ENCODE measurements around the gene NEDD4L.

Gene NEDD4L

GRCh38 chr18:58292638-58293037, 248.6 kb downstream of the NEDD4L start:
- TF ChIP-seq FOXA1 (IDR thresholded peaks at IDR 0.05) (no peak), PKNOX1 (IDR thresholded peaks at IDR 0.05) (no peak), SP1 (IDR thresholded peaks at IDR 0.05) (no peak), NFRKB (IDR thresholded peaks at IDR 0.05) (no peak), TARDBP (IDR thresholded peaks at IDR 0.05) (no peak), CTBP1 (IDR thresholded peaks at IDR 0.05; ENCODE audit: borderline replicate concordance) (no peak), ELF4 (IDR thresholded peaks at IDR 0.05) (no peak)
- ChIA-PET CTCF (interaction anchor here (0.7 kb wide), 1 partner anchor 29 kb away, joined by 3 read pairs; no protein-coding TSS in a partner anchor), POLR2A (no interaction called here)
- no peak for DNase-seq (ENCODE audit: extremely low spot score)

GRCh38 chr18:58297198-58297597, 253.2 kb downstream of the NEDD4L start:
- DNase-seq (ENCODE audit: extremely low spot score): no peak
- ChIA-PET CTCF (no interaction called here), POLR2A (no interaction called here)

GRCh38 chr18:58298251-58299134, 254.5 kb downstream of the NEDD4L start:
- CTCF ChIA-PET: no interaction called here

More at GRCh38 chr18:58297198-58297597, 253.2 kb downstream of the NEDD4L start:
- TF ChIP-seq ARNT (IDR thresholded peaks at IDR 0.05) (no peak), ZNF384 (IDR thresholded peaks at IDR 0.05) (no peak)

GRCh38 chr18:58299135-58299473, 255.1 kb downstream of the NEDD4L start:
- TF ChIP-seq SP1 (IDR thresholded peaks at IDR 0.05) (no peak), BHLHE40 (IDR thresholded peaks at IDR 0.05; ENCODE audit: borderline replicate concordance) (no peak), CTBP1 (IDR thresholded peaks at IDR 0.05; ENCODE audit: borderline replicate concordance) (no peak), FOXK2 (IDR thresholded peaks at IDR 0.05) (no peak), TARDBP (IDR thresholded peaks at IDR 0.05) (no peak), ARNT (IDR thresholded peaks at IDR 0.05) (no peak), L3MBTL2 (conservative IDR thresholded peaks at IDR 0.05) (no peak), FOXM1 (IDR thresholded peaks at IDR 0.05; ENCODE audit: borderline replicate concordance) (no peak), HDGF (IDR thresholded peaks at IDR 0.05; ENCODE audit: borderline replicate concordance) (no peak), ELF4 (IDR thresholded peaks at IDR 0.05) (no peak), FOXA1 (IDR thresholded peaks at IDR 0.05) (no peak), PKNOX1 (IDR thresholded peaks at IDR 0.05) (no peak), SUZ12 (IDR thresholded peaks at IDR 0.05) (no peak), ZNF384 (IDR thresholded peaks at IDR 0.05) (no peak), NFRKB (IDR thresholded peaks at IDR 0.05) (no peak), LEF1 (IDR thresholded peaks at IDR 0.05; ENCODE audit: borderline replicate concordance) (no peak)
- POLR2A ChIA-PET: no interaction called here
- DNase-seq (ENCODE audit: extremely low spot score): no peak
- CTCF ChIA-PET: no interaction called here

More at GRCh38 chr18:58298251-58299134, 254.5 kb downstream of the NEDD4L start:
- TF ChIP-seq FOXA1 (IDR thresholded peaks at IDR 0.05) (no peak), TARDBP (IDR thresholded peaks at IDR 0.05) (no peak), ARNT (IDR thresholded peaks at IDR 0.05) (no peak), NFRKB (IDR thresholded peaks at IDR 0.05) (no peak), FOXK2 (IDR thresholded peaks at IDR 0.05) (no peak), SP1 (IDR thresholded peaks at IDR 0.05) (no peak), PKNOX1 (IDR thresholded peaks at IDR 0.05) (no peak), BHLHE40 (IDR thresholded peaks at IDR 0.05; ENCODE audit: borderline replicate concordance) (no peak), SUZ12 (IDR thresholded peaks at IDR 0.05) (no peak), LEF1 (IDR thresholded peaks at IDR 0.05; ENCODE audit: borderline replicate concordance) (no peak), ELF4 (IDR thresholded peaks at IDR 0.05) (no peak), FOXM1 (IDR thresholded peaks at IDR 0.05; ENCODE audit: borderline replicate concordance) (no peak), L3MBTL2 (conservative IDR thresholded peaks at IDR 0.05) (no peak), ZNF384 (IDR thresholded peaks at IDR 0.05) (no peak), HDGF (IDR thresholded peaks at IDR 0.05; ENCODE audit: borderline replicate concordance) (no peak)
- POLR2A ChIA-PET: no interaction called here
- no peak for DNase-seq (ENCODE audit: extremely low spot score)

- ChIA-PET POLR2A (no interaction called here), CTCF (interaction anchor here (0.6 kb wide), 1 partner anchor 11 kb away, joined by 3 read pairs; no protein-coding TSS in a partner anchor)
- DNase-seq (ENCODE audit: extremely low spot score): no peak
- TF ChIP-seq ZNF384 (IDR thresholded peaks at IDR 0.05) (no peak), L3MBTL2 (conservative IDR thresholded peaks at IDR 0.05) (no peak), SUZ12 (IDR thresholded peaks at IDR 0.05) (no peak), ELF4 (IDR thresholded peaks at IDR 0.05) (no peak), SP1 (IDR thresholded peaks at IDR 0.05) (no peak), ARNT (IDR thresholded peaks at IDR 0.05) (no peak), FOXM1 (IDR thresholded peaks at IDR 0.05; ENCODE audit: borderline replicate concordance) (no peak), NFRKB (IDR thresholded peaks at IDR 0.05) (no peak), LEF1 (IDR thresholded peaks at IDR 0.05; ENCODE audit: borderline replicate concordance) (no peak), FOXA1 (IDR thresholded peaks at IDR 0.05) (no peak), FOXK2 (IDR thresholded peaks at IDR 0.05) (no peak), BHLHE40 (IDR thresholded peaks at IDR 0.05; ENCODE audit: borderline replicate concordance) (no peak), PKNOX1 (IDR thresholded peaks at IDR 0.05) (no peak), HDGF (IDR thresholded peaks at IDR 0.05; ENCODE audit: borderline replicate concordance) (no peak), CTBP1 (IDR thresholded peaks at IDR 0.05; ENCODE audit: borderline replicate concordance) (no peak)
Observed at GRCh38 chr18:58299936-58300335, 255.9 kb downstream of the NEDD4L start.
